SK-N-SH (cell line): ENCODE data around the gene CLDN19. TPM values are rescaled to one million over a fixed set of nuclear protein-coding genes. Genes with fewer than 3 reads are reported as not detected.
"Not testable (repeated sequence)": the region's sequence is repeated elsewhere in the genome, so short reads cannot be mapped to it uniquely, and the experiment has no call there.

ENCODE experiments used
- CTCF ChIA-PET: fragments of 300-600, 350-600 bp; formaldehyde crosslinking; extraction: SDS; loops from one replicate; lab custom pipeline; 2021; lab: Yijun Ruan, JAX
- POLR2A ChIA-PET: fragments of 350-600 bp; sonication (Branson Sonifier 250); formaldehyde crosslinking; extraction: SDS; loops from one replicate; lab custom pipeline; 2020; ENCODE audit warnings: antibody characterized with exemption, inconsistent platforms; lab: Yijun Ruan, JAX
- DNase-seq: peaks from one replicate; pipeline ENCODE4 v3.0.0; 2012
- H2AFZ ChIP-seq: fragments of 200-600 bp; sonication (generic); 2 replicates; pipeline ENCODE4 v1.8.1; 2016; ENCODE audit warnings: antibody characterized with exemption, mild to moderate bottlenecking, low read depth
- H3F3A ChIP-seq: fragments of 200-600 bp; sonication (generic); replicated peaks from 2 replicates; pipeline ENCODE3; 2016; ENCODE audit warnings: antibody characterized with exemption, mild to moderate bottlenecking; ENCODE audit not compliant: insufficient read depth
- H3K27ac ChIP-seq, 2 experiments: fragments of 200-500 bp in 1 of 2; fragments of 200-600 bp in 1 of 2; sonication (Bioruptor generic) in 1 of 2; sonication (generic), shearing (Covaris generic) in 1 of 2; 2 replicates each; pipeline versions ENCODE4 v1.5.1 to v1.6.1; 2014 to 2016; ENCODE audit warnings: low read depth in 2 of 2, inconsistent platforms in 1 of 2, low read length in 1 of 2, mild to moderate bottlenecking in 1 of 2, mixed read lengths in 1 of 2
- H3K27me3 ChIP-seq: fragments of 200-600 bp; sonication (generic), shearing (Covaris generic); 2 replicates; pipeline ENCODE4 v1.6.1; 2016; ENCODE audit warnings: mixed run types; ENCODE audit not compliant: insufficient read depth
- H3K36me3 ChIP-seq, 2 experiments: fragments of 200-500 bp in 1 of 2; fragments of 200-600 bp in 1 of 2; sonication (Bioruptor generic) in 1 of 2; sonication (generic) in 1 of 2; replicated peaks in 1 of 2; 2 replicates each; pipeline versions ENCODE3 to v1.5.1; 2014 to 2016; ENCODE audit warnings: low read length in 1 of 2, mild to moderate bottlenecking in 1 of 2; ENCODE audit not compliant: insufficient read depth in 2 of 2, control insufficient read depth in 1 of 2
- H3K4me1 ChIP-seq, 2 experiments: fragments of 200-500 bp in 1 of 2; fragments of 200-600 bp in 1 of 2; sonication (Bioruptor generic) in 1 of 2; sonication (generic), shearing (Covaris generic) in 1 of 2; 2 replicates each; pipeline versions ENCODE4 v1.5.1 to v1.6.1; 2014 to 2016; ENCODE audit warnings: low read depth in 1 of 2, low read length in 1 of 2, mixed run types in 1 of 2; ENCODE audit not compliant: insufficient read depth in 2 of 2, control insufficient read depth in 1 of 2
- H3K4me2 ChIP-seq: fragments of 200-600 bp; sonication (generic), shearing (Covaris generic); 2 replicates; pipeline ENCODE4 v1.6.1; 2017; ENCODE audit warnings: mixed run types
- H3K4me3 ChIP-seq, 2 experiments: fragments of 200-500 bp in 1 of 2; fragments of 200-600 bp in 1 of 2; sonication (Bioruptor generic) in 1 of 2; sonication (generic), shearing (Covaris generic) in 1 of 2; 2 replicates each; pipeline versions ENCODE4 v1.5.1 to v1.8.1; 2014 to 2016; ENCODE audit warnings: low read depth in 2 of 2, inconsistent platforms in 1 of 2, low read length in 1 of 2, mild to moderate bottlenecking in 1 of 2, mixed read lengths in 1 of 2, moderate library complexity in 1 of 2
- H3K79me2 ChIP-seq: fragments of 200-600 bp; sonication (generic); 2 replicates; pipeline ENCODE4 v1.8.1; 2017; ENCODE audit warnings: mild to moderate bottlenecking; ENCODE audit not compliant: insufficient read depth
- H3K9ac ChIP-seq: fragments of 200-600 bp; sonication (generic); 2 replicates; pipeline ENCODE4 v1.6.1; 2017; ENCODE audit warnings: mixed run types
- H3K9me2 ChIP-seq: fragments of 200-600 bp; sonication (generic); 2 replicates; pipeline ENCODE4 v1.6.1; 2017; ENCODE audit warnings: mixed run types
- H3K9me3 ChIP-seq: fragments of 200-600 bp; sonication (generic); 2 replicates; pipeline ENCODE4 v1.6.1; 2017; ENCODE audit warnings: mixed run types, mild to moderate bottlenecking, moderate library complexity
- H4K20me1 ChIP-seq: fragments of 200-600 bp; sonication (generic); 2 replicates; pipeline ENCODE4 v1.6.1; 2017; ENCODE audit warnings: mild to moderate bottlenecking, mixed run types; ENCODE audit not compliant: insufficient read depth
- CHD2 ChIP-seq: fragments of 150-350 bp; IDR thresholded peaks from 2 replicates; pipeline ENCODE4 v1.6.1; 2018; ENCODE audit warnings: low read length; ENCODE audit not compliant: partially characterized antibody
- FOXJ3 ChIP-seq: sonication (generic); formaldehyde crosslinking; IDR thresholded peaks from 2 replicates; pipeline ENCODE4 v1.5.1; 2020; ENCODE audit warnings: mild to moderate bottlenecking, missing genetic modification reagents
- GATA2 ChIP-seq: sonication (generic); formaldehyde crosslinking; IDR thresholded peaks from 2 replicates; pipeline ENCODE4 v1.5.0; 2020; ENCODE audit warnings: mild to moderate bottlenecking, missing genetic modification reagents
- JUND ChIP-seq: IDR thresholded peaks from 2 replicates; pipeline ENCODE4 v1.4.0; 2012
- MEF2A ChIP-seq: IDR thresholded peaks from 2 replicates; pipeline ENCODE4 v1.4.0; 2012; ENCODE audit warnings: low read depth, borderline replicate concordance
- MXI1 ChIP-seq: IDR thresholded peaks from 2 replicates; pipeline ENCODE4 v1.6.1; 2012; ENCODE audit warnings: mild to moderate bottlenecking, low read depth, low read length, improper control_type of control experiment
- POLR2AphosphoS5 ChIP-seq: IDR thresholded peaks from 2 replicates; pipeline ENCODE4 v1.6.1; 2012; ENCODE audit warnings: low read depth, low read length
- RAD21 ChIP-seq: IDR thresholded peaks from 2 replicates; pipeline ENCODE4 v1.6.1; 2012; ENCODE audit warnings: mild to moderate bottlenecking, low read length
- RCOR1 ChIP-seq: fragments of 150-350 bp; IDR thresholded peaks from 2 replicates; pipeline ENCODE4 v1.6.1; 2017; ENCODE audit warnings: antibody characterized with exemption, low read length
- SMC3 ChIP-seq: IDR thresholded peaks from 2 replicates; pipeline ENCODE4 v1.6.1; 2012; ENCODE audit warnings: low read depth, low read length, improper control_type of control experiment
- TAF1 ChIP-seq: IDR thresholded peaks from 2 replicates; pipeline ENCODE4 v1.6.1; 2012; ENCODE audit warnings: low read depth, mild to moderate bottlenecking, low read length, moderate library complexity, borderline replicate concordance
- TEAD4 ChIP-seq: IDR thresholded peaks from 2 replicates; pipeline ENCODE4 v1.4.0; 2012; ENCODE audit warnings: mild to moderate bottlenecking, borderline replicate concordance; ENCODE audit not compliant: insufficient read depth
- YY1 ChIP-seq: IDR thresholded peaks from 2 replicates; pipeline ENCODE4 v1.4.0; 2012; ENCODE audit warnings: low read depth, mild to moderate bottlenecking
- WGBS: methylation state at CpG from one replicate; pipeline ENCODE4 v1.1.6; 2017; ENCODE audit warnings: low lambda C conversion rate; 5-methylcytosine and 5-hydroxymethylcytosine counted together
- polyA plus RNA-seq, 3 experiments: library from polyadenylated mRNA; depleted of rRNA; stranded (reverse); fragments of >200 nt; gene quantifications; 2 replicates each; pipeline ENCODE4 v1.2.3, GENCODE V29; 2012
- TF ChIP-seq, protein P1 (sequence below): IDR thresholded peaks from 2 replicates; pipeline ENCODE4 v1.6.1; 2012; ENCODE audit warnings: mild to moderate bottlenecking, low read depth, low read length, moderate library complexity
- TF ChIP-seq, protein P2 (sequence below): fragments of 150-350 bp; IDR thresholded peaks from 2 replicates; pipeline ENCODE4 v1.6.1; 2016; ENCODE audit warnings: mild to moderate bottlenecking, low read depth, low read length
- TF ChIP-seq, protein P3 (sequence below): fragments of 200-600 bp; sonication (generic); IDR thresholded peaks from 2 replicates; pipeline ENCODE4 v1.6.1; 2017; ENCODE audit warnings: antibody characterized with exemption, mild to moderate bottlenecking, moderate library complexity
- TF ChIP-seq, protein P4 (sequence below): IDR thresholded peaks from 2 replicates; pipeline ENCODE4; 2012

The CLDN19 gene
- polyA plus RNA-seq, 1 of the 3 experiments (the other 2 are of a cell fraction), result not detected

DNA sequence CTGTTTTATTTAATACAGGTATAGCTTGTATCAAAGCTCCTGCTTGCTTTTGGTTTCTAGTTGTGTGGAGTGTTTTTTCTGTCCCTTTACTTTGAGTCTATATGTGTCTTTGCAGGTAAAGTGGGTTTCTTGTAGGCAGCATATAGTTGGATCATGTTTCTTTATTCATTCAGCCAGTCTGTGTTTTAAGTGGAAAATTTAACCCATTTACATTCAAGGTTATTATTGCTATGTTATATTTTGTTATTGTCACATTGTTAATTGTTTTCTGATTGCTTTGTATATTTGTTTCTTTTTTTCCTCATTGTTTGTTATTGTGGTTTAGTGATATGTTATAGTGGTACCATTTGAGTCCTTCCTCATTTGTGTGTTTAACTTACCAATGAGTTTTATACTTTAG, 26.7 kb downstream of the CLDN19 start:
- H3K9me3 ChIP-seq, result peaks cover 13% of the 10 kb centered on the region; the same call in 1 of the 2 replicates
- H4K20me1 ChIP-seq, result no peaks in the 10 kb centered on the region
- H3K79me2 ChIP-seq, result peaks cover 37% of the 10 kb centered on the region
- DNase-seq, result no peak
- no peak overlapping the region for H3K9ac ChIP-seq
- H3K27me3 ChIP-seq, result no peaks in the 10 kb centered on the region
- ChIA-PET POLR2A (no interaction called here), CTCF (no interaction called here)
- no peak overlapping the region for H3K4me3 ChIP-seq
- peaks cover 4 to 52% of the 10 kb centered on the region in 2 experiments for H3K36me3 ChIP-seq
- TF ChIP-seq TEAD4, result no peak
- TF ChIP-seq MEF2A, result no peak
- no peak for TF ChIP-seq TAF1
- TF ChIP-seq JUND, result no peak
- TF ChIP-seq, protein P1, sequence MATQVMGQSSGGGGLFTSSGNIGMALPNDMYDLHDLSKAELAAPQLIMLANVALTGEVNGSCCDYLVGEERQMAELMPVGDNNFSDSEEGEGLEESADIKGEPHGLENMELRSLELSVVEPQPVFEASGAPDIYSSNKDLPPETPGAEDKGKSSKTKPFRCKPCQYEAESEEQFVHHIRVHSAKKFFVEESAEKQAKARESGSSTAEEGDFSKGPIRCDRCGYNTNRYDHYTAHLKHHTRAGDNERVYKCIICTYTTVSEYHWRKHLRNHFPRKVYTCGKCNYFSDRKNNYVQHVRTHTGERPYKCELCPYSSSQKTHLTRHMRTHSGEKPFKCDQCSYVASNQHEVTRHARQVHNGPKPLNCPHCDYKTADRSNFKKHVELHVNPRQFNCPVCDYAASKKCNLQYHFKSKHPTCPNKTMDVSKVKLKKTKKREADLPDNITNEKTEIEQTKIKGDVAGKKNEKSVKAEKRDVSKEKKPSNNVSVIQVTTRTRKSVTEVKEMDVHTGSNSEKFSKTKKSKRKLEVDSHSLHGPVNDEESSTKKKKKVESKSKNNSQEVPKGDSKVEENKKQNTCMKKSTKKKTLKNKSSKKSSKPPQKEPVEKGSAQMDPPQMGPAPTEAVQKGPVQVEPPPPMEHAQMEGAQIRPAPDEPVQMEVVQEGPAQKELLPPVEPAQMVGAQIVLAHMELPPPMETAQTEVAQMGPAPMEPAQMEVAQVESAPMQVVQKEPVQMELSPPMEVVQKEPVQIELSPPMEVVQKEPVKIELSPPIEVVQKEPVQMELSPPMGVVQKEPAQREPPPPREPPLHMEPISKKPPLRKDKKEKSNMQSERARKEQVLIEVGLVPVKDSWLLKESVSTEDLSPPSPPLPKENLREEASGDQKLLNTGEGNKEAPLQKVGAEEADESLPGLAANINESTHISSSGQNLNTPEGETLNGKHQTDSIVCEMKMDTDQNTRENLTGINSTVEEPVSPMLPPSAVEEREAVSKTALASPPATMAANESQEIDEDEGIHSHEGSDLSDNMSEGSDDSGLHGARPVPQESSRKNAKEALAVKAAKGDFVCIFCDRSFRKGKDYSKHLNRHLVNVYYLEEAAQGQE, result no peak
- TF ChIP-seq SMC3, result no peak
- no peak for TF ChIP-seq POLR2AphosphoS5
- TF ChIP-seq GATA2, result no peak
- no peak for TF ChIP-seq MXI1
- TF ChIP-seq, protein P2, sequence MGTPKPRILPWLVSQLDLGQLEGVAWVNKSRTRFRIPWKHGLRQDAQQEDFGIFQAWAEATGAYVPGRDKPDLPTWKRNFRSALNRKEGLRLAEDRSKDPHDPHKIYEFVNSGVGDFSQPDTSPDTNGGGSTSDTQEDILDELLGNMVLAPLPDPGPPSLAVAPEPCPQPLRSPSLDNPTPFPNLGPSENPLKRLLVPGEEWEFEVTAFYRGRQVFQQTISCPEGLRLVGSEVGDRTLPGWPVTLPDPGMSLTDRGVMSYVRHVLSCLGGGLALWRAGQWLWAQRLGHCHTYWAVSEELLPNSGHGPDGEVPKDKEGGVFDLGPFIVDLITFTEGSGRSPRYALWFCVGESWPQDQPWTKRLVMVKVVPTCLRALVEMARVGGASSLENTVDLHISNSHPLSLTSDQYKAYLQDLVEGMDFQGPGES, result no peak
- no peak for TF ChIP-seq CHD2
- TF ChIP-seq FOXJ3 (CRISPR knock-in tag), result no peak
- TF ChIP-seq YY1, result no peak
- TF ChIP-seq RAD21, result no peak
- TF ChIP-seq, protein P3, sequence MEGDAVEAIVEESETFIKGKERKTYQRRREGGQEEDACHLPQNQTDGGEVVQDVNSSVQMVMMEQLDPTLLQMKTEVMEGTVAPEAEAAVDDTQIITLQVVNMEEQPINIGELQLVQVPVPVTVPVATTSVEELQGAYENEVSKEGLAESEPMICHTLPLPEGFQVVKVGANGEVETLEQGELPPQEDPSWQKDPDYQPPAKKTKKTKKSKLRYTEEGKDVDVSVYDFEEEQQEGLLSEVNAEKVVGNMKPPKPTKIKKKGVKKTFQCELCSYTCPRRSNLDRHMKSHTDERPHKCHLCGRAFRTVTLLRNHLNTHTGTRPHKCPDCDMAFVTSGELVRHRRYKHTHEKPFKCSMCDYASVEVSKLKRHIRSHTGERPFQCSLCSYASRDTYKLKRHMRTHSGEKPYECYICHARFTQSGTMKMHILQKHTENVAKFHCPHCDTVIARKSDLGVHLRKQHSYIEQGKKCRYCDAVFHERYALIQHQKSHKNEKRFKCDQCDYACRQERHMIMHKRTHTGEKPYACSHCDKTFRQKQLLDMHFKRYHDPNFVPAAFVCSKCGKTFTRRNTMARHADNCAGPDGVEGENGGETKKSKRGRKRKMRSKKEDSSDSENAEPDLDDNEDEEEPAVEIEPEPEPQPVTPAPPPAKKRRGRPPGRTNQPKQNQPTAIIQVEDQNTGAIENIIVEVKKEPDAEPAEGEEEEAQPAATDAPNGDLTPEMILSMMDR, result no peak
- TF ChIP-seq, protein P4, sequence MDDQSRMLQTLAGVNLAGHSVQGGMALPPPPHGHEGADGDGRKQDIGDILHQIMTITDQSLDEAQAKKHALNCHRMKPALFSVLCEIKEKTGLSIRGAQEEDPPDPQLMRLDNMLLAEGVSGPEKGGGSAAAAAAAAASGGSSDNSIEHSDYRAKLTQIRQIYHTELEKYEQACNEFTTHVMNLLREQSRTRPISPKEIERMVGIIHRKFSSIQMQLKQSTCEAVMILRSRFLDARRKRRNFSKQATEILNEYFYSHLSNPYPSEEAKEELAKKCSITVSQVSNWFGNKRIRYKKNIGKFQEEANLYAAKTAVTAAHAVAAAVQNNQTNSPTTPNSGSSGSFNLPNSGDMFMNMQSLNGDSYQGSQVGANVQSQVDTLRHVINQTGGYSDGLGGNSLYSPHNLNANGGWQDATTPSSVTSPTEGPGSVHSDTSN, result no peak
- no peak for TF ChIP-seq RCOR1
- no peak overlapping the region for H3K27ac ChIP-seq
- H3F3A ChIP-seq, result peaks cover 5% of the 10 kb centered on the region
- no peak overlapping the region for H3K4me2 ChIP-seq
- no peaks in the 10 kb centered on the region for H3K9me2 ChIP-seq
- H2AFZ ChIP-seq, result no peak overlapping the region
- no peaks in the 10 kb centered on the region for H3K4me1 ChIP-seq

DNA sequence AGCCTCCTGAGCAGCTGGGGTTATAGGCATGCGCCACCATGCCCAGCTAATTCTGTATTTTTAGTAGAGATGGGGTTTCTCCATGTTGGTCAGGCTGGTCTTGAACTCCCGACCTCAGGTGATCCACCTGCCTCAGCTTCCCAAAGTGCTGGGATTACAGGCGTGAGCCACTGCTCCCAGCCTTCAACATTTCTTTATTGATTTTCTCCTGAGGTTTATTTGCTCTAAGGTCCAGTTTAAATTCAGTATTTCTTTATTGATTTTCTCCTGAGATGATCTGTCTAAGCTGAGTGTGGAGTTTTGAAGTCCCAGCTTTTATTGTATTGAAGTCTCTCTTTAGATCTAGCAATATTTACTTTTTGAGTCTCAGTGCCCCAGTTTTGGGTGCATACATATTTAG, 27.2 kb downstream of the CLDN19 start:
- H3K4me2 ChIP-seq, H3K9ac ChIP-seq, H3F3A ChIP-seq, DNase-seq, H3K4me3 ChIP-seq, H3K9me2 ChIP-seq, POLR2A ChIA-PET, H3K27ac ChIP-seq, H3K4me1 ChIP-seq, CTCF ChIA-PET, H3K27me3 ChIP-seq, H4K20me1 ChIP-seq, H2AFZ ChIP-seq: not testable (repeated sequence)
- peaks cover 4 to 57% of the 10 kb centered on the region in 2 experiments for H3K36me3 ChIP-seq
- 97% methylated on average over 3 of the region's 3 CpGs for WGBS
- peaks cover 37% of the 10 kb centered on the region for H3K79me2 ChIP-seq
- peaks cover 13% of the 10 kb centered on the region; the same call in 1 of the 2 replicates for H3K9me3 ChIP-seq
